WTC11 (cell line): ENCODE measurements around the gene RECK.

Source experiments
- CTCF ChIP-seq: fragments of 200-600 bp; IDR thresholded peaks from 2 replicates; pipeline ENCODE4 v1.8.0; 2022; ENCODE audit warnings: antibody characterized with exemption
- E2F4 ChIP-seq: sonication (generic); formaldehyde crosslinking; IDR thresholded peaks from 2 replicates; pipeline ENCODE4 v1.8.1; 2022; ENCODE audit warnings: low read depth, mild to moderate bottlenecking, moderate library complexity, missing genetic modification reagents, borderline replicate concordance
- FOXJ3 ChIP-seq: sonication (generic); formaldehyde crosslinking; IDR thresholded peaks from 2 replicates; pipeline ENCODE4 v1.9.0; 2021; ENCODE audit warnings: missing genetic modification reagents, mild to moderate bottlenecking, borderline replicate concordance
- NFYB ChIP-seq: sonication (generic); formaldehyde crosslinking; conservative IDR thresholded peaks from 2 replicates; pipeline ENCODE4 v1.8.0; 2022; ENCODE audit warnings: low read depth, missing genetic modification reagents
- NR3C1 ChIP-seq: sonication (generic); formaldehyde crosslinking; conservative IDR thresholded peaks from 2 replicates; pipeline ENCODE4 v1.8.1; 2023; ENCODE audit warnings: low read depth, mild to moderate bottlenecking, missing genetic modification reagents
- USF1 ChIP-seq: sonication (generic); formaldehyde crosslinking; IDR thresholded peaks from 2 replicates; pipeline ENCODE4 v1.8.0; 2022; ENCODE audit warnings: mild to moderate bottlenecking, missing genetic modification reagents
- TF ChIP-seq, protein P1 (sequence below): sonication (generic); formaldehyde crosslinking; IDR thresholded peaks from 2 replicates; pipeline ENCODE4 v1.8.0; 2023; ENCODE audit warnings: mild to moderate bottlenecking, missing genetic modification reagents
- TF ChIP-seq, protein P2 (sequence below): fragments of 250-450 bp; sonication (Bioruptor Pico); IDR thresholded peaks from 2 replicates; pipeline ENCODE4 v1.9.0; 2021; ENCODE audit warnings: mild to moderate bottlenecking, borderline replicate concordance

DNA sequence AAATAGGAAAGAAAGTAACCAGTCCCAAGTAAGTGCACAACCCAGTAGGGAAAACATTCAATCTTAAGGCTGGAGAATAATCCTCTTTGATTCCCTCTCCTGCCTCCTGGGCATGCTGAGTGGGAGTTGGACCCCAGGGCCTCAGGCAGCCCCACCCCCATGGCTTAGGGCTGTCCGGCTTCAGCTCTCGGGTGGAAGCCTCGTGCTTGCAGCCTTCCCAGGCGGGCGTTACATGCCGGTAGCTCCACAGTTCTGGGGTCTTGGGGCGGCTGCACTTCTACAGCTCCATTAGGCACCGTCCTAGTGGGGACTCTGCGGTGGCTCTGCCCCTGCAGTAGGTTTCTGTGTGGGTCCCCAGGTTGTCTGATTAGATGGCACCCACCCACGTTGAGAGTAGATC lies 109.9 kb downstream of the RECK start:
- TF ChIP-seq, protein P1, sequence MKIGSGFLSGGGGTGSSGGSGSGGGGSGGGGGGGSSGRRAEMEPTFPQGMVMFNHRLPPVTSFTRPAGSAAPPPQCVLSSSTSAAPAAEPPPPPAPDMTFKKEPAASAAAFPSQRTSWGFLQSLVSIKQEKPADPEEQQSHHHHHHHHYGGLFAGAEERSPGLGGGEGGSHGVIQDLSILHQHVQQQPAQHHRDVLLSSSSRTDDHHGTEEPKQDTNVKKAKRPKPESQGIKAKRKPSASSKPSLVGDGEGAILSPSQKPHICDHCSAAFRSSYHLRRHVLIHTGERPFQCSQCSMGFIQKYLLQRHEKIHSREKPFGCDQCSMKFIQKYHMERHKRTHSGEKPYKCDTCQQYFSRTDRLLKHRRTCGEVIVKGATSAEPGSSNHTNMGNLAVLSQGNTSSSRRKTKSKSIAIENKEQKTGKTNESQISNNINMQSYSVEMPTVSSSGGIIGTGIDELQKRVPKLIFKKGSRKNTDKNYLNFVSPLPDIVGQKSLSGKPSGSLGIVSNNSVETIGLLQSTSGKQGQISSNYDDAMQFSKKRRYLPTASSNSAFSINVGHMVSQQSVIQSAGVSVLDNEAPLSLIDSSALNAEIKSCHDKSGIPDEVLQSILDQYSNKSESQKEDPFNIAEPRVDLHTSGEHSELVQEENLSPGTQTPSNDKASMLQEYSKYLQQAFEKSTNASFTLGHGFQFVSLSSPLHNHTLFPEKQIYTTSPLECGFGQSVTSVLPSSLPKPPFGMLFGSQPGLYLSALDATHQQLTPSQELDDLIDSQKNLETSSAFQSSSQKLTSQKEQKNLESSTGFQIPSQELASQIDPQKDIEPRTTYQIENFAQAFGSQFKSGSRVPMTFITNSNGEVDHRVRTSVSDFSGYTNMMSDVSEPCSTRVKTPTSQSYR: no peak
- TF ChIP-seq NFYB (CRISPR knock-in tag) (no peak), CTCF (no peak), USF1 (CRISPR knock-in tag) (no peak), FOXJ3 (no peak), E2F4 (CRISPR knock-in tag) (no peak), NR3C1 (CRISPR knock-in tag) (no peak)
- TF ChIP-seq, protein P2, sequence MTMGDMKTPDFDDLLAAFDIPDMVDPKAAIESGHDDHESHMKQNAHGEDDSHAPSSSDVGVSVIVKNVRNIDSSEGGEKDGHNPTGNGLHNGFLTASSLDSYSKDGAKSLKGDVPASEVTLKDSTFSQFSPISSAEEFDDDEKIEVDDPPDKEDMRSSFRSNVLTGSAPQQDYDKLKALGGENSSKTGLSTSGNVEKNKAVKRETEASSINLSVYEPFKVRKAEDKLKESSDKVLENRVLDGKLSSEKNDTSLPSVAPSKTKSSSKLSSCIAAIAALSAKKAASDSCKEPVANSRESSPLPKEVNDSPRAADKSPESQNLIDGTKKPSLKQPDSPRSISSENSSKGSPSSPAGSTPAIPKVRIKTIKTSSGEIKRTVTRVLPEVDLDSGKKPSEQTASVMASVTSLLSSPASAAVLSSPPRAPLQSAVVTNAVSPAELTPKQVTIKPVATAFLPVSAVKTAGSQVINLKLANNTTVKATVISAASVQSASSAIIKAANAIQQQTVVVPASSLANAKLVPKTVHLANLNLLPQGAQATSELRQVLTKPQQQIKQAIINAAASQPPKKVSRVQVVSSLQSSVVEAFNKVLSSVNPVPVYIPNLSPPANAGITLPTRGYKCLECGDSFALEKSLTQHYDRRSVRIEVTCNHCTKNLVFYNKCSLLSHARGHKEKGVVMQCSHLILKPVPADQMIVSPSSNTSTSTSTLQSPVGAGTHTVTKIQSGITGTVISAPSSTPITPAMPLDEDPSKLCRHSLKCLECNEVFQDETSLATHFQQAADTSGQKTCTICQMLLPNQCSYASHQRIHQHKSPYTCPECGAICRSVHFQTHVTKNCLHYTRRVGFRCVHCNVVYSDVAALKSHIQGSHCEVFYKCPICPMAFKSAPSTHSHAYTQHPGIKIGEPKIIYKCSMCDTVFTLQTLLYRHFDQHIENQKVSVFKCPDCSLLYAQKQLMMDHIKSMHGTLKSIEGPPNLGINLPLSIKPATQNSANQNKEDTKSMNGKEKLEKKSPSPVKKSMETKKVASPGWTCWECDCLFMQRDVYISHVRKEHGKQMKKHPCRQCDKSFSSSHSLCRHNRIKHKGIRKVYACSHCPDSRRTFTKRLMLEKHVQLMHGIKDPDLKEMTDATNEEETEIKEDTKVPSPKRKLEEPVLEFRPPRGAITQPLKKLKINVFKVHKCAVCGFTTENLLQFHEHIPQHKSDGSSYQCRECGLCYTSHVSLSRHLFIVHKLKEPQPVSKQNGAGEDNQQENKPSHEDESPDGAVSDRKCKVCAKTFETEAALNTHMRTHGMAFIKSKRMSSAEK: no peak
